GM04503 (cell line): ENCODE data around the gene CABLES2.

ENCODE experiments used
- DNase-seq: peaks from one replicate; pipeline ENCODE4 v3.0.0-alpha.2; 2012; ENCODE audit warnings: low read depth

CABLES2 gene

GRCh38 chr20:62361799-62362589 lies 45.1 kb downstream of the CABLES2 start:
- DNase-seq = no peak

DNA sequence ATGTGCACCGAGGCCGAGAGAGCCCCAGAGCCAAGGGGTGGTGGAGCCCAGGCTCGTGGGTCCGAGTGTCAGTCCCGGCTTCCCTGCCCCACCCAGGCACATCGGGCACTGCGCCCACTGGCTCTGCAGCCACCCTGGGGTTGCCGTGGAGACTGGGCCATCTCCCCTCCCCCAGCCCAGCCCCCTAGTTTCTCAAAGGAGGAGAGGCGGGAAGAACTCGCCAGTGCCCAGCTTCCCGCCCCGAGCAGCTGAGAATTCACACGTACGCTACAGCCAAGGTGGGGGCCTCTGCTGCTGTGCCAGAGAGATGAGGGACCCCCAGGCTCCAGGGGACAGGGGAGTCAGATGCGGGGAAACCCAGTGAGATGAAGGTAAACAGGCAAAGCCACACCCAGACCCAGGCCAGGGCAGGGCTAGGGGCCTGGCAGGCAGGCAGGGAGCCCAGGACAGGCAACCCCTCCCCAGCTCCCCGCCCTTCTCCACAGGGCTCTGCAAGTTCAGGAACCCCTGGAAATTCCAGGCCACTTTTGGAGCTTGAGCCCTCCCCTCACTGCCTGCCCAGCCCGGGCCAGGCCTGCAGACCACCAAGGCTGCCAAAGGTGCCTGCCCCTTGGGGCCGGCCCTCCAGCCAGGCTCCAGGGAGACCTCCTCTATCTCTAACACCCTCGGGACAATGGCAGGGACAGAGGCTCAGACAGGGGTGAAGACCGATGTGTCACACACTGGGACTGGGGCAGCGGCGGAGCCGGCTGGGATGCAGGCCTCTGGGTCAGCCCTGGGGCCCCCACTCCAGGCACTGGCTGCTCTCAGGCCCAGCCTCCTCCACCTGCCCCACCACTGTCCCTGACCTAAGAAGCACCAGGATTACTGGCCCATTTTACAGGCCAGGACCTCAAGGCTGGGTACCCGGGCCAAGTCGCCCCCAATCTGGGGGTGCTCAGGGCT lies 46.0 kb downstream of the CABLES2 start:
- DNase-seq = no peak

DNA sequence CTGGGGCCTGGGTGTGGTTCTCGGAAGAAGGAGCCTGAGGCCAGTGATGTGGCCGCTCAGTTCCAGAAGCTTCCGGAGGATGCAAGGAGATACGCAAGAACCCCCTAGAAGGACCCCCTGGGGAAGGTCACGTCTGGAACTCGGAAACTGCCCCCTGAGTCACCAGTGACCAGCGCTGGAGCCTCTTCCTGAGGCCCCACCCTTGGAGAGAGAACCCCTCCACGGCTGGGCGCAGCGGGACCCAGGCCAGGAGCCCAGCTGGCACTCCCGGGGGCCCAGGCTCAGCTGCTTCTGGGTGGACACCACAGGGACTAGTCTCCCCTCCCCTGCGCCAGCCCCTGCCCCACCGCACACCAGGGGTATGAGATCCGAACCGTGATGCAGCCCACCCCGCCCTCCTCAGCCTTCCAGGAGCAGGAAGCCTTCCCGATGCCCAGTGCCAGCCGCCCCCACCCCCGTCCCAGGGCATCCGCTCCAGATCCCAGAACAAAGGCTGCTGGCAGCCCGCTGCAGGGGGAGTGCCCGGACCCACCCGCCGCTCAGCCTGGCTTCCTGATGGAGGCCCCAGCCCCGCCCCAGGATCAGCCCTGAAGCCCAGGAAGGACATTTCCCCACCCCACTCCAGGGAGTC lies 47.5 kb downstream of the CABLES2 start:
- no peak for DNase-seq

DNA sequence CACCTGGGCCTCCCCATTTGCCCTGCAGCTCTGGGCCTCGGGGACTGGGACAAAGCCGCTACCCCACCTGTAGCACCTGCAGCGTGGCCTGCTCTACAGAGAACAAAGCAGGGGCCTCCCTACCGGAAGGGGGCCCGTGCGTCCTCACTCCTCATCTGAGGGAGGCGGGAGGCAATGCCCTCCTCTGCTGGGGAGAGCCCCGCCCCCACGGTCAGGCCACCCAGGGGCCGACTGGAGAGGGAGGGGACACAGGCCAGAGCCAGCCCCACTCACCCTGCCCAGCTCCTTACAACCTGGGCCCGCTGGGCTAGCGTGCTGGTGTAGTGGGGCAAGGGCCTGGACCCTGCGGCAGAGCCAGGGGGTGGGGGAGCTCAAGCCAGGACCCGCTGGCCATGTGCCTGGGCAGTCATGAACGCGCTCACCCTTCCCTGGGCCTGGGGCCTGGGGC lies 48.0 kb downstream of the CABLES2 start:
- DNase-seq = no peak

- no peak for DNase-seq
These were observed 48.7 kb downstream of the CABLES2 start for GRCh38 chr20:62358171-62359042.

DNA sequence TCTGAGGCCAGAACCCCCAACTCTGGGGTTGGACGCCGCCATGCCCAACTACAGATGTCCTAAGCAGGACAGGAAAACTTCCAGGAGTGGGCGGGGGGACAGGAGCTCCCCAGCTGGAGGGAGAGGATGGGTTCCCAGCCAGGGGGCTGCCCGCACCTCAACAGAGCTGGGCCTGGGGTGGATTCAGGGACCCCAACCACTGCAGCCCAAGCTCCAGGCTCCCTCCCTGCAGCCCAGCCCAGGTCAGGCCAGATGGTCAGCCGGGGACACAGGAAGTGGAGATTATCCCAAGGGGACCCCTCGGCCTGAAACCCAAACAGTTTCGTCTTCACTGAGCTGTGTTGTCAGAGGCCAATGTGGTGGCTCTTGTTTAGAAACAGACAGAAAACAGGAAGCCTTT lies 49.4 kb downstream of the CABLES2 start:
- no peak for DNase-seq

DNA sequence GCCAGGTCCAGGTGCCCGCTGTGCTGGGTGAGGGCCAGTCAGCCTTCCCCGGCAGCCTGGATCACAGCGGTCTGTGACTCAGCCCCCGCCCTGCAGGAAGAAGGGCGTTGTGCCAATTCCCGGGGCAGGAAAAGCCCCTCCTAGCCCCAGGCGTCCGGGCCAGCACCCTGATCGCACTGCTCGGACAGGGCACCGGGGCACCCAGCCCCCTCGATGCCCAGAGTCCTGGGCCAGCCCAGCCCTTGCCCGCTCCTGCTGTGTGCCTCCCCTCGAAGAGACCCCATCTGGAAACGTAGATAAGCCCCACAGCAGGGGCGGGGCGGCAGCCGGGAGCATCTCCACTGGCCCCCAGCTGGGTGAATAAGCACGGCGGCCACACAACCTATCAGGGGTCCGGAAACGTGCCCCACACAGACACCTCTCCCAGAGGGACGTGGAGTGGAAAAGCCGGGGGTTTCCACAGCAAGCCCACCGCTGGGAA lies 49.9 kb downstream of the CABLES2 start:
- no peak for DNase-seq

GRCh38 chr20:62356589-62357186 lies 50.4 kb downstream of the CABLES2 start:
- no peak for DNase-seq

DNA sequence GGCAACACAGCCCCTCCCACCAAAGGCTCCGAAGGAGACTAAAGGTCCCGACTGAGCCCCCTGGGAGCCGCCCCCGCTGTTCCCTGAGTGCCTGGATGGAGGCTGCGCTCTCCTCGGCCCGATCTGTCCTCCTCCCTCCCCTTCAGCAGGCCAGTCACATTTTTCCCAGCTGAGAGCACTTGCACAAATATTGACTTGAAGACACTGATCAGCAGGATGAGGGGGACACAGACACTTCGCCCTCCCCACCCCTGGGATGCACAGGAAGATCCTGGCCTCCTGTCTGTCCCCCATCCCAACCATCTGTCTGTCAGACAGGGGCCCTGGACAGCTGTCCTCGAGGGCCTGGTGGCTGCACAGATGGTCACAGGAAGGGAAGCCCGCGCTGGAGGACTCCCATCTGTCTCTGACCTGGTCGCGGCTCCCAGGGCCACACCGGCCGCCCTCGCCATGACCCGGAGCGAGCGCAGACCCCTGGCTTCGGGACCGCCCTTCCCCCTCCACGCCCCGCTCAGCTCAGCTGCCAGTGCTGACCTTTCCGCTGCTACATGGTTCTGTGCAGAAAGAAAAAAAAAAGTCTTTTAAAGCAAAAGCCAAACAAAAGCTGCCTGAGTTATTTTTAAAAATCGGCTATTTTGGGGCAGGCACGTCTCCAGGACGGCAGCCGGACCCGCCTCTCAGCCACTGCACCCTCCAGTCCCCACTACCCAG lies 51.1 kb downstream of the CABLES2 start:
- no peak for DNase-seq

GRCh38 chr20:62355516-62355877 lies 51.6 kb downstream of the CABLES2 start:
- DNase-seq = no peak

DNA sequence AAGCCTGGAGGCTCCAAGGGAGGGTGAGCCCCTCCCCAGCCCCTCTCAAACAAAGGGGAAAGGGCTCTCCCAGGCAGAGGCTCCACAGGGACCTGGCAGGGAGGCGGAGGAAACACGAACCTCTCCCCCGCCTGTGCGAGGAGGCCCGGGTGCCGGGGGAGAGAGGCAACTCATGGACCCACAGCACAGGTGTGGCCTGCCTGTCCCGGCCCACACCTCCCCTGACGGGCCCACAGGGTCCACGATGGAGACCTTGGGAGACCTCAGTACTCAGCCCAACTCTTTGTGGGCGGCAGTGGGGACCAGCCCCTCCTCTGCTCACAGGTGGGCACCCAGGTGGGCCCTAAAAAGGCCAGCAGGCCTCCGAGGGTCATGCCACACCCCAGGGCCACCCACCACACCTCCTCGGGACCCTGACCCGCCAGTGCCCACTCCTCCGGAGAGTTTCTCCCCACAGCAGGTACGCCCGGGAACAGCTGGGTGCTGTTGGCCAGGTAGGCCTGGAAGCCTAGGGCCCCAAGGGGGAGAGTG lies 52.2 kb downstream of the CABLES2 start:
- DNase-seq = no peak

DNA sequence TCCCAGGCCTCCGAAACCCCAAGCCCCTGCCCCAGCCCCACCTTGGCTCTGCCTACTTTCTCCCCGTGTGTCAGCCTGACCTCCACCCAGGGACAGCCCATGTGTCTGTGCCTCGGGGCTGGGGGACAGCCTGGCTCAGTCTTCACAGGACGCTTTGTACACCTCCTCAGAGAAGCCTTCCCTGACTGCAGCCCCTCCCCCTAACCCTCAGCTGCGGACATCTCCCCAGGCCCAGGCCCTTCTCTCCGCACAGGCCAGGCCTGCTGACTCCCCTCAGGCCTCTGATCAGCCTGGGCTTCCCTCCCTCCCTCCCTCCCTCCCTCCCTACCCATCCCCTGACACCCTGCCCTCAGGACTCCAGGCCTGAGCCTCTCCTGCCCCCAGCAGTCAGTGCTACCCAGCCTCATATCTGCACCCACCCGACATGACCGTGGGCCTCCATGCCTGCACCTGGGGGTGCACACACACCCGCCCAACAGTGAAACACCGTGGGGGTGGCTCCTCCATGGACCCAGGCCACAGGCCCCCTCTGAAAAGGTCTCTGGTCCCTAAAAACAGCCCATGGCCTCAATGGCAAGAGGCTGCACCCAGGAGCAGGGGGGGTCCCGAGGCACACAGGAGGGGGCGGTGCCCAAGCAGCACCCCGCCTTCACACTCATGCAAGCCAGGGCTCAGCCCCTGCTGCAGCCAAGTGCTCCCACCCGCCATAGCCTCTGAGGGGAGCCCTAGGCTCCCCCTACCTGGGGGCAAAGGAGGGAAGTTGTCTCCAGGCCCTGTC lies 52.9 kb downstream of the CABLES2 start:
- no peak for DNase-seq

- no peak for DNase-seq
These were observed 53.6 kb downstream of the CABLES2 start for GRCh38 chr20:62353289-62354030.

GRCh38 chr20:62352402-62353288 lies 54.4 kb downstream of the CABLES2 start:
- no peak for DNase-seq

GRCh38 chr20:62351469-62352401 lies 55.4 kb downstream of the CABLES2 start:
- DNase-seq = no peak

- no peak for DNase-seq
These were observed 56.3 kb downstream of the CABLES2 start for GRCh38 chr20:62350629-62351422.
